ENCODE data around the gene RFX2.

Gene RFX2

DNA sequence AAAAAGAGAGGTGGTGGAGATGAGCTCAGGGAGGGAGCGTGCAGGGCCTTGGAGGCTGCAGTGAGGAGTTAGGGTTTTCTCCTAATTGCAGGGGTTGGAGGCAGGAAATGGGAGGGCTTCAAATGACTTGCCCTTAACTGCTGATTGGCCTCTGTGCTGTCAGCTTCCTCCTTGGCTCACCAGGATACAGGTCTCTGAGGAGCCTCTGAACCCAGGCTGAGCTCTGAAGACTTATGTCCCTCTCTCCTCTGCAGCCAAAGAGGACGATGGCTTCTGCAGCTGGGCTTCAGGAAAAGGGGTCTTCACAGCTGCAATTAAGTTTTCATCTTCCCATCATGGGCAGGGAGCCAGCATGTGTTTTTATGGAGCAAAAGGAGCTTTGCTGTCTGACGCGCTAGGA, 125.7 kb downstream of the RFX2 start:
- TF ChIP-seq CTCF (IDR thresholded peaks at IDR 0.05): no peak
- Histone ChIP-seq H3K4me3 (ENCODE audit: low read depth in 1 of 2, low read length in 1 of 2) (no peak overlapping the region), H3K9me3 (no peaks in the 10 kb centered on the region), H3K27ac (no peak overlapping the region), H3K36me3 (no peaks in the 10 kb centered on the region), H3K27me3 (no peaks in the 10 kb centered on the region), H3K4me1 (ENCODE audit: control insufficient read depth in 1 of 2, insufficient read depth in 1 of 2, low read depth in 1 of 2, low read length in 1 of 2) (peaks cover 10 to 15% of the 10 kb centered on the region in 2 experiments)

DNA sequence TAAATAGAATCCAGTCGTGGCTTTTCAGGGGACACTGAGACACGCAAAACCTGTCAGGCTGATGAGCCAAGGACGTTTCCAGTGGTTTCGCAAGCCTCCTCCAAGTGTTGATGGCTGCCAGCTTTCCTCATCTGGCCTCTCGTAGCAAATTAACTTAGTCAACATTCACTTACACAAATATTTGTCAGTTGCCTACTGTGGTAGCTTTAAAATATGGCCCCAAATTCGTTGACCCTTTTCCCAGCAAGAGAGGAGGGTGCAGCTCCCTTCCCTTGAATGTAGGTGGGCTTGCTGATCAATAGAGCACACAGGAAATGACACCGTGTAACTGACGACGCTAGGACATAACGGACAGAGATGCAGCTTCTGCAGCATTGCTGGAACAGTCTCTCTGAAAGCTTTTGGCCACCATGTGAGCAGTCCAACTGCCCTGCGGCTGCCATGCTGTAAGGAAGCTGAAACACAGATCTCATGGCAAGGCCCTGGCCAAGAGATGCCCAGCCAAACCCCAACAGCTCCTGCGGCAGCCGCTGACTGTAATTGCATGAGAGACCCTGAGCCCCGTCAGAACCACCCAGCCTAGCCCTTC, 126.8 kb downstream of the RFX2 start:
- Histone ChIP-seq H3K9me3 (no peaks in the 10 kb centered on the region), H3K4me3 (ENCODE audit: low read depth in 1 of 2, low read length in 1 of 2) (no peak overlapping the region), H3K27me3 (no peaks in the 10 kb centered on the region), H3K4me1 (ENCODE audit: control insufficient read depth in 1 of 2, insufficient read depth in 1 of 2, low read depth in 1 of 2, low read length in 1 of 2) (peaks cover 17 to 18% of the 10 kb centered on the region in 2 experiments), H3K36me3 (no peaks in the 10 kb centered on the region), H3K27ac (no peak overlapping the region)
- TF ChIP-seq CTCF (IDR thresholded peaks at IDR 0.05): no peak

GRCh38 chr19:5978606-5979552, 131.4 kb downstream of the RFX2 start:
- Histone ChIP-seq H3K4me3 (ENCODE audit: low read depth in 1 of 2, low read length in 1 of 2) (peak overlapping the region; percentile 86 to 94), H3K27me3 (no peaks in the 10 kb centered on the region), H3K9me3 (no peaks in the 10 kb centered on the region), H3K4me1 (ENCODE audit: control insufficient read depth in 1 of 2, insufficient read depth in 1 of 2, low read depth in 1 of 2, low read length in 1 of 2) (peaks cover 24 to 25% of the 10 kb centered on the region in 2 experiments), H3K36me3 (peaks cover 22% of the 10 kb centered on the region), H3K27ac (peak overlapping the region; percentile 84)
- TF ChIP-seq CTCF (IDR thresholded peaks at IDR 0.05): no peak

DNA sequence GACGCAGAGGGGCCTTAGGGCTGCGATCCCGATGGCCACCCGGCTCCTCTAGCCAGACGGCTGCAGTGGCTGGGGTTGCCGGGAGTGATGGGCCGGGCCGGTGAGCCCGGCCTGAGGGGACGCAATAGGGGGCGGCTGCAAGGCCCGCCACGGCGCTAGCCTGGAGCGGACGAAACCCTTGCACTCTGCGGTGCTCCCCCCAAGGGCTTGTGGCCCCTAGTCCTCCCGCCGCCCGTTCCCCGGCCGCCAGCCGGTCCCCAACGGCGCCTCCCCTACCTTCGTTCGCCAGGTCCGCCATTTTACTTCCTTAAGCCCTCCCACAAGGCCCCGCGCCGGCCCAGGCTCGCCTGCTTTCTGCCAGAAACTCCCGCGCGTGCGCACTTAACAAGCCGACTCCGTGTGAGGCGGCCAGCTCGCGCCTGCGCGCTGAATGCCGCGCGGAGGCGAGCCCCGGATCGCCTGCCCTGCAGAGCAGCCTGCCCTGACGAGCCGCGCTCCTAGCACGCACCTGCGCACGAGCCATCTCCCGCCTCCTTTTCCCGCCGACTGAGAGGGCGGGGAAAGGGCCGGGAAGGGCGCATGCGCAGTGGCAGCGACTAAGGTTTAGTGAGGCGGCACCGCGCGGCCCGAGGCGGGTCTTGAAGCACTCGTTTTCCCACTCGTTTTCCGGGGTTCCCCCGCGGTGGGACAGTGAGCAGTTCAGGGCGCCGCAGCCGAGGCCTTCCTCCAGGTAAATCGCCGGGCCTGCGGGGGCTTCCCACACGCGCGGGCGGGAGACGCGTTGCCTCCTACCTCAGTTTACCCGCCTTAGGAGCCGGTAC, 132.3 kb downstream of the RFX2 start, which contains the start of gene RANBP3:
Gene RANBP3, minus strand, starts transcription at position 356 of the 821 bp plus-strand sequence. Its CDS starts 58 bp downstream, at position 298.
- H3K36me3 ChIP-seq: peaks cover 30% of the 10 kb centered on the region
- TF ChIP-seq CTCF (IDR thresholded peaks at IDR 0.05): peak; percentile 40
- H3K4me1 ChIP-seq (ENCODE audit: control insufficient read depth in 1 of 2, insufficient read depth in 1 of 2, low read depth in 1 of 2, low read length in 1 of 2): peaks cover 17 to 24% of the 10 kb centered on the region in 2 experiments
- H3K4me3 ChIP-seq (ENCODE audit: low read depth in 1 of 2, low read length in 1 of 2): peak within 1 kb of the TSS; percentile 86 to 94
- no peaks in the 10 kb centered on the region for H3K27me3 ChIP-seq
- no peaks in the 10 kb centered on the region for H3K9me3 ChIP-seq
- H3K27ac ChIP-seq: peak within 1 kb of the TSS; percentile 84

GRCh38 chr19:5977222-5977784, 133.0 kb downstream of the RFX2 start:
- Histone ChIP-seq H3K36me3 (peaks cover 30% of the 10 kb centered on the region), H3K27ac (peak overlapping the region; percentile 84), H3K4me1 (ENCODE audit: control insufficient read depth in 1 of 2, insufficient read depth in 1 of 2, low read depth in 1 of 2, low read length in 1 of 2) (peaks cover 15 to 24% of the 10 kb centered on the region in 2 experiments), H3K4me3 (ENCODE audit: low read depth in 1 of 2, low read length in 1 of 2) (peak overlapping the region; percentile 86 to 94), H3K27me3 (no peaks in the 10 kb centered on the region), H3K9me3 (no peaks in the 10 kb centered on the region)
- TF ChIP-seq CTCF (IDR thresholded peaks at IDR 0.05): no peak
